ENCODE data around the gene PLA2G4B.

- TF ChIP-seq CTCF (IDR thresholded peaks at IDR 0.05) = no peak
- no peak for TF ChIP-seq POLR2A (IDR thresholded peaks at IDR 0.05)
These were observed 34.3 kb upstream of the PLA2G4B start for GRCh38 chr15:41804361-41804760.

Measured in testis (tissue), 2 donors.